Sigmoid colon (tissue), 7 donors: ENCODE results near the gene TMF1. TPM values are rescaled to one million over a fixed set of nuclear protein-coding genes. Genes with fewer than 3 reads are reported as not detected.

Experiments
- DNase-seq: peaks from one replicate; pipeline ENCODE4 v3.0.0-alpha.2; 2019
- H3K27ac ChIP-seq, 4 donors: fragments of 200-600 bp; sonication (generic); one replicate each; pipeline ENCODE4 v1.5.1; 2016 to 2019; ENCODE audit warnings: mild to moderate bottlenecking in 1 of 4
- H3K27me3 ChIP-seq, 3 donors: fragments of 200-600 bp; sonication (generic); one replicate each; pipeline ENCODE4 v1.5.1; 2019; ENCODE audit warnings: mild to moderate bottlenecking in 1 of 3
- H3K36me3 ChIP-seq, 4 donors: fragments of 200-600 bp; sonication (generic); one replicate each; pipeline ENCODE4 v1.5.1; 2016 to 2019
- H3K4me1 ChIP-seq, 4 donors: fragments of 200-600 bp; sonication (generic); one replicate each; pipeline ENCODE4 v1.5.1; 2017 to 2019
- H3K4me3 ChIP-seq, 4 donors: fragments of 200-600 bp; sonication (generic); one replicate each; pipeline ENCODE4 v1.5.1; 2017 to 2019; ENCODE audit warnings: mild to moderate bottlenecking in 2 of 4, moderate library complexity in 1 of 4
- H3K9me3 ChIP-seq, 4 donors: fragments of 200-600 bp in 3 of 4; sonication (generic) in 3 of 4; one replicate each; pipeline versions ENCODE4 v1.5.1 to v1.6.1; 2013 to 2019
- CTCF ChIP-seq, 4 experiments: fragments of 450-650 bp in 3 of 4; fragments of 200-600 bp in 1 of 4; IDR thresholded peaks; one replicate each; pipeline ENCODE4 v1.5.1; 2016 to 2019; ENCODE audit warnings: antibody characterized with exemption in 4 of 4, mild to moderate bottlenecking in 3 of 4, moderate library complexity in 2 of 4
- EP300 ChIP-seq, 4 donors: sonication (generic); formaldehyde crosslinking; IDR thresholded peaks; one replicate each; pipeline ENCODE4 v1.6.1; 2017; ENCODE audit warnings: antibody characterized with exemption in 4 of 4
- POLR2A ChIP-seq, 2 donors: fragments of 450-650 bp; IDR thresholded peaks; one replicate each; pipeline ENCODE4 v1.6.1; 2016; ENCODE audit warnings: antibody characterized with exemption in 2 of 2, mild to moderate bottlenecking in 2 of 2, moderate library complexity in 2 of 2
- POLR2AphosphoS5 ChIP-seq, 4 donors: sonication (generic); formaldehyde crosslinking; IDR thresholded peaks; one replicate each; pipeline ENCODE4 v1.6.1; 2017; ENCODE audit warnings: antibody characterized with exemption in 4 of 4
- WGBS, 2 donors: extraction: QIAGEN DNeasy Blood & Tissue Kit; methylation state at CpG; one replicate each; pipeline ENCODE4 v1.1.7; 2013; 5-methylcytosine and 5-hydroxymethylcytosine counted together
- intact Hi-C: fragments of 100-400 bp; cut with DNase I; formaldehyde crosslinking; loops from one replicate; pipeline ENCODE4 v1.15.1; 2023
- polyA plus RNA-seq, 3 donors: library from polyadenylated mRNA; stranded (reverse); fragments of 200-250 nt; gene quantifications; one replicate each; pipeline ENCODE4 v1.2.3, GENCODE V29; 2013
- total RNA-seq, 4 donors: library from RNA; depleted of rRNA; stranded (reverse); fragments of >200 nt; gene quantifications; one replicate each; pipeline ENCODE4 v1.1.0, GENCODE V29; 2016
- donor health status: healthy with polysubstance abuse.
- donor health status: Bipolar disorder and iron deficiency.
- donor health status: healthy.

Gene TMF1
- total and polyA plus RNA-seq, 7 donors, result 9.9 to 32.8 (median 26.9) TPM

- peak in 1 of 4 experiments; percentile 15 for TF ChIP-seq CTCF (IDR thresholded peaks at IDR 0.05)
- TF ChIP-seq POLR2A (IDR thresholded peaks at IDR 0.05), result no peak
- Histone ChIP-seq H3K36me3 (peaks cover 6 to 60% (median 18%) of the 10 kb centered on the region in 4 donors), H3K4me1 (peaks cover 0 to under 1% (median 0%) of the 10 kb centered on the region in 4 donors), H3K27ac (no peak overlapping the region), H3K27me3 (no peaks in the 10 kb centered on the region), H3K4me3 (no peak overlapping the region), H3K9me3 (no peaks in the 10 kb centered on the region)
- intact Hi-C loops, result no loop called here
- WGBS, 2 donors, result 22 to 52% methylated on average over 2 of the region's 2 CpGs
- no peak for DNase-seq
These were observed 31.7 kb downstream of the TMF1 start for GRCh38 chr3:69020424-69020823.

GRCh38 chr3:69016901-69017300 is 35.2 kb downstream of the TMF1 start:
- DNase-seq, result no peak
- no peak overlapping the region for H3K4me3 ChIP-seq
- no peak overlapping the region for H3K27ac ChIP-seq
- peaks cover 0 to 25% (median 3%) of the 10 kb centered on the region in 4 donors for H3K36me3 ChIP-seq
- WGBS, 2 donors, result 81 to 88% methylated on average over 2 of the region's 2 CpGs
- H3K27me3 ChIP-seq, result no peaks in the 10 kb centered on the region
- intact Hi-C loops, result no loop called here
- H3K4me1 ChIP-seq, result peaks cover 0 to 19% (median 17%) of the 10 kb centered on the region in 4 donors
- TF ChIP-seq CTCF (IDR thresholded peaks at IDR 0.05) (no peak), POLR2AphosphoS5 (IDR thresholded peaks at IDR 0.05) (no peak), EP300 (IDR thresholded peaks at IDR 0.05) (no peak), POLR2A (IDR thresholded peaks at IDR 0.05) (no peak)
- H3K9me3 ChIP-seq, result no peaks in the 10 kb centered on the region

GRCh38 chr3:69016102-69016501 is 36.0 kb downstream of the TMF1 start:
- Histone ChIP-seq H3K27ac (no peak overlapping the region), H3K4me1 (peaks cover 0 to 27% (median 22%) of the 10 kb centered on the region in 4 donors), H3K27me3 (no peaks in the 10 kb centered on the region), H3K9me3 (no peaks in the 10 kb centered on the region), H3K4me3 (no peak overlapping the region), H3K36me3 (peaks cover 0 to 17% (median 0%) of the 10 kb centered on the region in 4 donors)
- intact Hi-C loops, result no loop called here
- no peak for DNase-seq
- WGBS, 2 donors, result 96 to 97% methylated on average over 4 of the region's 4 CpGs
- TF ChIP-seq POLR2AphosphoS5 (IDR thresholded peaks at IDR 0.05) (no peak), EP300 (IDR thresholded peaks at IDR 0.05) (no peak), POLR2A (IDR thresholded peaks at IDR 0.05) (no peak), CTCF (IDR thresholded peaks at IDR 0.05) (no peak)

- Histone ChIP-seq H3K9me3 (no peaks in the 10 kb centered on the region), H3K27me3 (no peaks in the 10 kb centered on the region), H3K4me1 (peaks cover 0 to 47% (median 42%) of the 10 kb centered on the region in 4 donors), H3K27ac (peak overlapping the region; percentile 93 to 99 (median 99)), H3K4me3 (peak overlapping the region; percentile 65 to 96 (median 84)), H3K36me3 (peaks cover 0 to 12% (median 0%) of the 10 kb centered on the region in 4 donors)
- DNase-seq, result no peak
- 8 to 12% methylated on average over 11 of the region's 11 CpGs for WGBS, 2 donors
- intact Hi-C loops, result no loop called here
- no peak for TF ChIP-seq POLR2AphosphoS5 (IDR thresholded peaks at IDR 0.05)
- no peak for TF ChIP-seq EP300 (IDR thresholded peaks at IDR 0.05)
- no peak for TF ChIP-seq POLR2A (IDR thresholded peaks at IDR 0.05)
- no peak for TF ChIP-seq CTCF (IDR thresholded peaks at IDR 0.05)
These were observed 38.0 kb downstream of the TMF1 start for GRCh38 chr3:69014022-69014580.
